K562 (cell line): ENCODE data around the gene DIPK1B. TPM values are rescaled to one million over a fixed set of nuclear protein-coding genes. Genes with fewer than 3 reads are reported as not detected.

Experiments
- ARNT ChIP-seq, 2 experiments: fragments of 450-650 bp; IDR thresholded peaks; 2 replicates each; pipeline ENCODE4 v1.6.1; 2016; ENCODE audit warnings: mild to moderate bottlenecking in 1 of 2
- BDP1 ChIP-seq: IDR thresholded peaks from 3 replicates; pipeline ENCODE4 v1.6.1; 2011; ENCODE audit not compliant: insufficient read length, insufficient read depth
- E2F3 ChIP-seq: fragments of 250-450 bp; sonication (Bioruptor Pico); IDR thresholded peaks from 2 replicates; pipeline ENCODE4 v1.4.0; 2020; ENCODE audit warnings: mild to moderate bottlenecking
- ELF2 ChIP-seq: fragments of 250-450 bp; sonication (Bioruptor Pico); IDR thresholded peaks from 2 replicates; pipeline ENCODE4 v1.5.0; 2021; ENCODE audit warnings: mild to moderate bottlenecking
- GABPB1 ChIP-seq: sonication (generic); formaldehyde crosslinking; IDR thresholded peaks from 2 replicates; pipeline ENCODE4 v1.8.0; 2022; ENCODE audit warnings: mild to moderate bottlenecking, missing genetic modification reagents
- HOXB6 ChIP-seq: fragments of 250-450 bp; sonication (Bioruptor Pico); IDR thresholded peaks from 2 replicates; pipeline ENCODE4 v1.5.1; 2022; ENCODE audit warnings: mild to moderate bottlenecking, borderline replicate concordance
- KDM4B ChIP-seq, 2 experiments: fragments of 450-650 bp in 1 of 2; sonication (generic) in 1 of 2; IDR thresholded peaks; 2 replicates each; pipeline ENCODE4 v1.6.1; 2016 to 2017; ENCODE audit warnings: borderline replicate concordance in 2 of 2, antibody characterized with exemption in 1 of 2, low read depth in 1 of 2, mild to moderate bottlenecking in 1 of 2
- MTA3 ChIP-seq: fragments of 450-650 bp; formaldehyde crosslinking; IDR thresholded peaks from 2 replicates; pipeline ENCODE4 v1.6.1; 2017; ENCODE audit warnings: mild to moderate bottlenecking, borderline replicate concordance
- RBM34 ChIP-seq: fragments of 200-400 bp; formaldehyde crosslinking; IDR thresholded peaks from 2 replicates; pipeline ENCODE4 v1.6.1; 2018; ENCODE audit warnings: low read length, borderline replicate concordance; ENCODE audit not compliant: insufficient read depth
- polyA plus RNA-seq, 8 experiments: library from polyadenylated mRNA; depleted of rRNA in 4 of 8; stranded (reverse) in 5 of 8; unstranded in 3 of 8; fragments of >200 nt; fragmentation: Nextera tagmentation in 2 of 8; fragmentation: Illumina TruSeq in 1 of 8; extraction: Ambion mirVana in 2 of 8; extraction: Trizol in 1 of 8; gene quantifications; 2 replicates each; pipeline versions ENCODE4 v1.2.1 to v1.2.3, GENCODE V29; 2011 to 2014; ENCODE audit warnings: inconsistent platforms in 1 of 8, missing spikeins in 1 of 8
- total RNA-seq, 7 experiments: library from RNA; depleted of rRNA in 6 of 7; stranded (reverse); fragments of >200 nt in 6 of 7; fragmentation: Illumina TruSeq in 2 of 7; extraction: Trizol in 2 of 7; gene quantifications; 2 replicates each; pipeline versions ENCODE4 v1.2.1 to v1.2.3, GENCODE V29; 2011 to 2021; ENCODE audit warnings: low replicate concordance in 1 of 7
- TF ChIP-seq, protein P1 (sequence below): fragments of 450-650 bp; IDR thresholded peaks from 2 replicates; pipeline ENCODE4 v1.6.1; 2017; ENCODE audit warnings: antibody characterized with exemption, mild to moderate bottlenecking
- TF ChIP-seq, protein P2 (sequence below): sonication (generic); formaldehyde crosslinking; IDR thresholded peaks from 2 replicates; pipeline ENCODE4 v1.8.0; 2022; ENCODE audit warnings: missing genetic modification reagents, mild to moderate bottlenecking, moderate library complexity, borderline replicate concordance
- TF ChIP-seq, protein P3 (sequence below), 3 experiments: IDR thresholded peaks in 2 of 3; conservative IDR thresholded peaks in 1 of 3; 2 replicates each; pipeline ENCODE4 v1.5.1; 2011 to 2012; ENCODE audit warnings: low read length in 3 of 3, mild to moderate bottlenecking in 3 of 3, control low read depth in 2 of 3, improper control_type of control experiment in 1 of 3, inconsistent platforms in 1 of 3, low read depth in 1 of 3, mixed read lengths in 1 of 3, moderate library complexity in 1 of 3; ENCODE audit not compliant: insufficient read depth in 2 of 3
- TF ChIP-seq, protein P4 (sequence below): sonication (generic); formaldehyde crosslinking; IDR thresholded peaks from 2 replicates; pipeline ENCODE4 v1.8.0; 2023; ENCODE audit warnings: missing genetic modification reagents, mild to moderate bottlenecking, borderline replicate concordance

The DIPK1B gene
- total and polyA plus RNA-seq, 9 of the 15 experiments (the other 6 are each of a cell fraction or from before 2014, with no cell fraction given): 0.08 to 22.3 (median 5.9) TPM

DNA sequence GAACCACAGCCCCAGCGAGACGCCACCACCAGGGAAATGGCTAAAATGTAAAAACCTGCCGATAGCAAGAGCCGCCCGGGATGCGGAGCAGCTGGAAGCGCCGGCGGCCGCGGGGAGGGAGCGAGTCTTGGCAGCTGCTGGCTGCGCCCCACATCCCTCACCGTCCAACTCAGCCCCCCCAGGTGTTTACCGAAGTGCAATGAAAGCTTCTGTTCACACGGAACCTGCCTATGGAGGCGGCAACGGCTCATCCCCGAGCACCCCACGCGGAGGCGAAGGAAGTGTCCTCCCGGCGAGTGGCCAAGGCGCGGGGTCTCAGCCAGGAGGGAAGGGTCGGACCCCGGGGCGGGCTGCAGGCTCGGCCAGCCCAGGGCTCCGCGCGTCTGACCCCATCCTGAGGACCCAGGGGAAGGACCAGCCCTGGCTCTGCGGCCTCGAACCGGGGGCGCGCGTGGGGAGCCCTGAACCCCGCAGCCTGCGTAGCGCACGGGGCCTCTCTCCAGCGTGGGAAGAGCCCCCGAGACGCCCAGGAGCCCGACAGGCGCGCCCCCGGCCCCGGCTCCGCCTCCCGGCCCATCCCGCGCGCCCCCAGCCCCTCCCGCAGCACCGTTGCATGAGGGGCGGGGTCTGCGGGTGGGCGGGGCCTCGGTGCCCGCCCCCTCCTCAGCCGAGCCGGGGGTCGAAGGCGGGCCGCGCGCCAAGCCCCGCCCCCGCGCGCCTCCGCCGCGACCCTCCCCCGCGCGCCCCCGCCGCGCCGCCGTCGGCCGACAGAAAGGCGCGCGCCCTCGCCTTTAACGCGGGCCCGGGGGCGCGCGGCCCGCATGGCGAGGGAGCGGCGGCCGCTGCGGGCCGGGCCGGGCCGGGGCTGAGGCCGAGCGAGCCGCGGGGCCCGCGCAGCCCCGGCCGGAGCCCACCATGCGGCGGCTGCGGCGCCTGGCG lies at the start of gene DIPK1B (continued):
- TF ChIP-seq, protein P1, sequence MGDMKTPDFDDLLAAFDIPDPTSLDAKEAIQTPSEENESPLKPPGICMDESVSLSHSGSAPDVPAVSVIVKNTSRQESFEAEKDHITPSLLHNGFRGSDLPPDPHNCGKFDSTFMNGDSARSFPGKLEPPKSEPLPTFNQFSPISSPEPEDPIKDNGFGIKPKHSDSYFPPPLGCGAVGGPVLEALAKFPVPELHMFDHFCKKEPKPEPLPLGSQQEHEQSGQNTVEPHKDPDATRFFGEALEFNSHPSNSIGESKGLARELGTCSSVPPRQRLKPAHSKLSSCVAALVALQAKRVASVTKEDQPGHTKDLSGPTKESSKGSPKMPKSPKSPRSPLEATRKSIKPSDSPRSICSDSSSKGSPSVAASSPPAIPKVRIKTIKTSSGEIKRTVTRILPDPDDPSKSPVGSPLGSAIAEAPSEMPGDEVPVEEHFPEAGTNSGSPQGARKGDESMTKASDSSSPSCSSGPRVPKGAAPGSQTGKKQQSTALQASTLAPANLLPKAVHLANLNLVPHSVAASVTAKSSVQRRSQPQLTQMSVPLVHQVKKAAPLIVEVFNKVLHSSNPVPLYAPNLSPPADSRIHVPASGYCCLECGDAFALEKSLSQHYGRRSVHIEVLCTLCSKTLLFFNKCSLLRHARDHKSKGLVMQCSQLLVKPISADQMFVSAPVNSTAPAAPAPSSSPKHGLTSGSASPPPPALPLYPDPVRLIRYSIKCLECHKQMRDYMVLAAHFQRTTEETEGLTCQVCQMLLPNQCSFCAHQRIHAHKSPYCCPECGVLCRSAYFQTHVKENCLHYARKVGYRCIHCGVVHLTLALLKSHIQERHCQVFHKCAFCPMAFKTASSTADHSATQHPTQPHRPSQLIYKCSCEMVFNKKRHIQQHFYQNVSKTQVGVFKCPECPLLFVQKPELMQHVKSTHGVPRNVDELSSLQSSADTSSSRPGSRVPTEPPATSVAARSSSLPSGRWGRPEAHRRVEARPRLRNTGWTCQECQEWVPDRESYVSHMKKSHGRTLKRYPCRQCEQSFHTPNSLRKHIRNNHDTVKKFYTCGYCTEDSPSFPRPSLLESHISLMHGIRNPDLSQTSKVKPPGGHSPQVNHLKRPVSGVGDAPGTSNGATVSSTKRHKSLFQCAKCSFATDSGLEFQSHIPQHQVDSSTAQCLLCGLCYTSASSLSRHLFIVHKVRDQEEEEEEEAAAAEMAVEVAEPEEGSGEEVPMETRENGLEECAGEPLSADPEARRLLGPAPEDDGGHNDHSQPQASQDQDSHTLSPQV: no peak
- no peak for TF ChIP-seq E2F3 (CRISPR knock-in tag)
- peak; percentile 64; the same call in 1 of the 2 replicates for TF ChIP-seq MTA3
- no peak for TF ChIP-seq BDP1
- TF ChIP-seq, protein P2, sequence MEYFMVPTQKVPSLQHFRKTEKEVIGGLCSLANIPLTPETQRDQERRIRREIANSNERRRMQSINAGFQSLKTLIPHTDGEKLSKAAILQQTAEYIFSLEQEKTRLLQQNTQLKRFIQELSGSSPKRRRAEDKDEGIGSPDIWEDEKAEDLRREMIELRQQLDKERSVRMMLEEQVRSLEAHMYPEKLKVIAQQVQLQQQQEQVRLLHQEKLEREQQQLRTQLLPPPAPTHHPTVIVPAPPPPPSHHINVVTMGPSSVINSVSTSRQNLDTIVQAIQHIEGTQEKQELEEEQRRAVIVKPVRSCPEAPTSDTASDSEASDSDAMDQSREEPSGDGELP (CRISPR knock-in tag): peak; percentile 85
- no peak for TF ChIP-seq ELF2 (CRISPR knock-in tag)
- TF ChIP-seq HOXB6 (CRISPR knock-in tag): no peak
- TF ChIP-seq, protein P3, sequence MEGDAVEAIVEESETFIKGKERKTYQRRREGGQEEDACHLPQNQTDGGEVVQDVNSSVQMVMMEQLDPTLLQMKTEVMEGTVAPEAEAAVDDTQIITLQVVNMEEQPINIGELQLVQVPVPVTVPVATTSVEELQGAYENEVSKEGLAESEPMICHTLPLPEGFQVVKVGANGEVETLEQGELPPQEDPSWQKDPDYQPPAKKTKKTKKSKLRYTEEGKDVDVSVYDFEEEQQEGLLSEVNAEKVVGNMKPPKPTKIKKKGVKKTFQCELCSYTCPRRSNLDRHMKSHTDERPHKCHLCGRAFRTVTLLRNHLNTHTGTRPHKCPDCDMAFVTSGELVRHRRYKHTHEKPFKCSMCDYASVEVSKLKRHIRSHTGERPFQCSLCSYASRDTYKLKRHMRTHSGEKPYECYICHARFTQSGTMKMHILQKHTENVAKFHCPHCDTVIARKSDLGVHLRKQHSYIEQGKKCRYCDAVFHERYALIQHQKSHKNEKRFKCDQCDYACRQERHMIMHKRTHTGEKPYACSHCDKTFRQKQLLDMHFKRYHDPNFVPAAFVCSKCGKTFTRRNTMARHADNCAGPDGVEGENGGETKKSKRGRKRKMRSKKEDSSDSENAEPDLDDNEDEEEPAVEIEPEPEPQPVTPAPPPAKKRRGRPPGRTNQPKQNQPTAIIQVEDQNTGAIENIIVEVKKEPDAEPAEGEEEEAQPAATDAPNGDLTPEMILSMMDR (IDR thresholded peaks at IDR 0.05 in 2 of 3, conservative IDR thresholded peaks at IDR 0.05 in 1 of 3; ENCODE audit: insufficient read depth in 2 of 3, low read depth in 1 of 3, low read length in 3 of 3): no peak
- TF ChIP-seq ARNT (IDR thresholded peaks at IDR 0.05): no peak
- TF ChIP-seq KDM4B (IDR thresholded peaks at IDR 0.05; ENCODE audit: borderline replicate concordance in 2 of 2, low read depth in 1 of 2): no peak
- TF ChIP-seq GABPB1: peak; percentile 31; the same call in 1 of the 2 replicates
- TF ChIP-seq, protein P4, sequence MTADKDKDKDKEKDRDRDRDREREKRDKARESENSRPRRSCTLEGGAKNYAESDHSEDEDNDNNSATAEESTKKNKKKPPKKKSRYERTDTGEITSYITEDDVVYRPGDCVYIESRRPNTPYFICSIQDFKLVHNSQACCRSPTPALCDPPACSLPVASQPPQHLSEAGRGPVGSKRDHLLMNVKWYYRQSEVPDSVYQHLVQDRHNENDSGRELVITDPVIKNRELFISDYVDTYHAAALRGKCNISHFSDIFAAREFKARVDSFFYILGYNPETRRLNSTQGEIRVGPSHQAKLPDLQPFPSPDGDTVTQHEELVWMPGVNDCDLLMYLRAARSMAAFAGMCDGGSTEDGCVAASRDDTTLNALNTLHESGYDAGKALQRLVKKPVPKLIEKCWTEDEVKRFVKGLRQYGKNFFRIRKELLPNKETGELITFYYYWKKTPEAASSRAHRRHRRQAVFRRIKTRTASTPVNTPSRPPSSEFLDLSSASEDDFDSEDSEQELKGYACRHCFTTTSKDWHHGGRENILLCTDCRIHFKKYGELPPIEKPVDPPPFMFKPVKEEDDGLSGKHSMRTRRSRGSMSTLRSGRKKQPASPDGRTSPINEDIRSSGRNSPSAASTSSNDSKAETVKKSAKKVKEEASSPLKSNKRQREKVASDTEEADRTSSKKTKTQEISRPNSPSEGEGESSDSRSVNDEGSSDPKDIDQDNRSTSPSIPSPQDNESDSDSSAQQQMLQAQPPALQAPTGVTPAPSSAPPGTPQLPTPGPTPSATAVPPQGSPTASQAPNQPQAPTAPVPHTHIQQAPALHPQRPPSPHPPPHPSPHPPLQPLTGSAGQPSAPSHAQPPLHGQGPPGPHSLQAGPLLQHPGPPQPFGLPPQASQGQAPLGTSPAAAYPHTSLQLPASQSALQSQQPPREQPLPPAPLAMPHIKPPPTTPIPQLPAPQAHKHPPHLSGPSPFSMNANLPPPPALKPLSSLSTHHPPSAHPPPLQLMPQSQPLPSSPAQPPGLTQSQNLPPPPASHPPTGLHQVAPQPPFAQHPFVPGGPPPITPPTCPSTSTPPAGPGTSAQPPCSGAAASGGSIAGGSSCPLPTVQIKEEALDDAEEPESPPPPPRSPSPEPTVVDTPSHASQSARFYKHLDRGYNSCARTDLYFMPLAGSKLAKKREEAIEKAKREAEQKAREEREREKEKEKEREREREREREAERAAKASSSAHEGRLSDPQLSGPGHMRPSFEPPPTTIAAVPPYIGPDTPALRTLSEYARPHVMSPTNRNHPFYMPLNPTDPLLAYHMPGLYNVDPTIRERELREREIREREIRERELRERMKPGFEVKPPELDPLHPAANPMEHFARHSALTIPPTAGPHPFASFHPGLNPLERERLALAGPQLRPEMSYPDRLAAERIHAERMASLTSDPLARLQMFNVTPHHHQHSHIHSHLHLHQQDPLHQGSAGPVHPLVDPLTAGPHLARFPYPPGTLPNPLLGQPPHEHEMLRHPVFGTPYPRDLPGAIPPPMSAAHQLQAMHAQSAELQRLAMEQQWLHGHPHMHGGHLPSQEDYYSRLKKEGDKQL (CRISPR knock-in tag): no peak; the same call in 1 of the 2 replicates
- TF ChIP-seq RBM34: no peak
